Activated CD8-positive, alpha-beta memory T cell treated with anti-CD3 and anti-CD28 coated beads, Interleukin-2, amount 10 ng/mL, durations not matched to agents 7 days and 5 days (primary cell): ENCODE data around the gene SMIM1. TPM values are rescaled to one million over a fixed set of nuclear protein-coding genes. Genes with fewer than 3 reads are reported as not detected.
"Not testable (repeated sequence)": the region's sequence is repeated elsewhere in the genome, so short reads cannot be mapped to it uniquely, and the experiment has no call there.

Experiments used
- ATAC-seq: fragments of 150-1000 bp; cut with Tn5 transposase; one replicate; pipeline ENCODE4 v1.10.0; 2021; ENCODE audit warnings: moderate library complexity
- CTCF ChIA-PET: fragments of 350-600 bp; sonication (Branson Sonifier 250); formaldehyde crosslinking; loops from one replicate; lab custom pipeline; 2021; ENCODE audit warnings: antibody characterized with exemption; lab: Charles Lee
- DNase-seq: peaks from one replicate; pipeline ENCODE4 v3.0.0-alpha.2; 2020
- H3K27ac Mint-ChIP-seq: one replicate; pipeline ENCODE4 v1.8.0; 2021; ENCODE audit warnings: mild to moderate bottlenecking, mixed read lengths
- H3K27me3 Mint-ChIP-seq: one replicate; pipeline ENCODE4 v1.8.0; 2021; ENCODE audit warnings: mixed read lengths
- H3K36me3 Mint-ChIP-seq: one replicate; pipeline ENCODE4 v1.8.0; 2021; ENCODE audit warnings: mild to moderate bottlenecking, mixed read lengths
- H3K4me1 Mint-ChIP-seq: one replicate; pipeline ENCODE4 v1.8.0; 2021; ENCODE audit warnings: mixed read lengths
- H3K4me3 Mint-ChIP-seq: one replicate; pipeline ENCODE4 v1.8.0; 2021; ENCODE audit warnings: mild to moderate bottlenecking, moderate library complexity, mixed read lengths
- H3K9me3 Mint-ChIP-seq: one replicate; pipeline ENCODE4 v1.8.0; 2022; ENCODE audit warnings: low read depth, mixed read lengths
- total RNA-seq, 2 experiments: library from RNA; stranded (reverse); gene quantifications; one replicate each; pipeline ENCODE4 v1.2.3, GENCODE V29; 2021

Gene SMIM1
- not detected for total RNA-seq

- Mint-ChIP-seq H3K4me3 (peak within 1 kb of the TSS; percentile 45), H3K4me1 (peaks cover 2% of the 10 kb centered on the region), H3K27ac (no peak within 1 kb of the TSS), H3K27me3 (no peaks in the 10 kb centered on the region), H3K9me3 (no peaks in the 10 kb centered on the region), H3K36me3 (no peaks in the 10 kb centered on the region)
- CTCF ChIA-PET = interaction anchor here (1.0 to 3.9 kb wide), 2 partner anchors 23 to 30 kb away, joined by 3 to 25 read pairs; partner anchors contain the start of gene LRRC47
- no peak for DNase-seq
- ATAC-seq = no peak
Measured at GRCh38 chr1:3772715-3773571, at the start of gene SMIM1. Gene SMIM1 (plus strand): TSS chr1:3772749. CDS start chr1:3775374, 2,625 bp downstream.

GRCh38 chr1:3722846-3723245, 49.7 kb upstream of the SMIM1 start:
- Mint-ChIP-seq H3K4me1 (no peaks in the 10 kb centered on the region), H3K27me3 (no peaks in the 10 kb centered on the region), H3K9me3 (no peaks in the 10 kb centered on the region), H3K4me3 (no peak overlapping the region), H3K27ac (no peak overlapping the region), H3K36me3 (no peaks in the 10 kb centered on the region)
- ATAC-seq = no peak
- CTCF ChIA-PET = no interaction called here
- no peak for DNase-seq

DNA sequence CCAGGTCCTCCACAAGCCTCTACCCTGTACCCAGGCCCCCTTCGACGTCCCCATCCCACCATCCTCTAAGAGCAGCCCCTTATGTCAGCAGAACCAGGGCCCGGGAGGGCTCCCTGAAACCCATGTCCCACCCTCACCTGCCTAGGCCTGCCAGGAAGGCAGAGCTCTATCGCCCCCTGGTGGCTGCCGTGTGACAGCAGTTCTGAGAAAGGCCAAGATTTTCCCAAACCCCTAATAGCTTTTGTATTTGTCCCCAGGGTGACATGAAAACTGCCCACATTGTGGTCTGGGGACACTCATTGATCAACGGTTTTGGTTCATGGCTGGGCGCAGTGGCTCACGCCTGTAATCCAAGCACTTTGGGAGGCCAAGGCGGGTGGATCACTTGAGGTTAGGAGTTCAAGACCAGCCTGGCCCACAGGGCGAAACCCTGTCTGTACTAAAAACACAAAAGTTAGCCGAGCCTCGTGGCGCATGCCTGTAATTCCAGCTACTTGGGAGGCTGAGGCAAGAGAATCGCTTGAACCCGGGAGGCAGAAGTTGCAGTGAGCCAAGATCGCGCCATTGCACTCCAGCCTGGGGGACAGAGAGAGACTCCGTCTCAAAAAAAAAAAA, 48.0 kb upstream of the SMIM1 start:
- H3K27me3 Mint-ChIP-seq, H3K9me3 Mint-ChIP-seq, H3K4me3 Mint-ChIP-seq, H3K4me1 Mint-ChIP-seq, H3K36me3 Mint-ChIP-seq, H3K27ac Mint-ChIP-seq: not testable (repeated sequence)
- peak; percentile 78 for DNase-seq
- CTCF ChIA-PET = interaction anchor here (0.6 to 1.8 kb wide), 15 partner anchors 10 to 411 kb away, joined by 3 to 9 read pairs (median 3); no protein-coding TSS in a partner anchor
- ATAC-seq = peak; percentile 72

DNA sequence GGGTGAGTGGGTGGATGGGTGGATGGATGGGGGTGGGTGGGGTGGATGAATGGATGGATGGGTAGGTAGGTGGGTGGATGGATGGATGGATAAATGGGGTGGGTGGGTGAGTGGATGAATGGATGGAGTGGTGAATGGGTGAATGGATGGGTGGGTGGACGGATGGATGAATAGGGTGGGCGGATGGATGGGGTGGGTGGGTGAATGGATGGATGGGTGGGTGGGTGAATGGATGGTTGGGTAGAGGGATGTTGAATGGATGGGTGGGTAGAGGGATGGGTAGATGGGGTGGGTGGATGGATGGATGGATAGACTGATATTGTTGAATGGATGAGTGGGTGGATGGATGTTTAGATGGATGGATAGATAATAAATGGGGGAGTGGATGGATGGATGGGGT, 47.2 kb upstream of the SMIM1 start:
- Mint-ChIP-seq H3K27ac (no peak overlapping the region), H3K4me3 (no peak overlapping the region), H3K27me3 (no peaks in the 10 kb centered on the region), H3K9me3 (no peaks in the 10 kb centered on the region), H3K36me3 (no peaks in the 10 kb centered on the region), H3K4me1 (no peaks in the 10 kb centered on the region)
- DNase-seq = no peak
- CTCF ChIA-PET = interaction anchor here (1.2 to 1.8 kb wide), 4 partner anchors 11 to 272 kb away, joined by 3 to 9 read pairs (median 5); no protein-coding TSS in a partner anchor
- ATAC-seq = no peak

- peak; percentile 30 for ATAC-seq
Measured at GRCh38 chr1:3727042-3727824, 45.3 kb upstream of the SMIM1 start.

DNA sequence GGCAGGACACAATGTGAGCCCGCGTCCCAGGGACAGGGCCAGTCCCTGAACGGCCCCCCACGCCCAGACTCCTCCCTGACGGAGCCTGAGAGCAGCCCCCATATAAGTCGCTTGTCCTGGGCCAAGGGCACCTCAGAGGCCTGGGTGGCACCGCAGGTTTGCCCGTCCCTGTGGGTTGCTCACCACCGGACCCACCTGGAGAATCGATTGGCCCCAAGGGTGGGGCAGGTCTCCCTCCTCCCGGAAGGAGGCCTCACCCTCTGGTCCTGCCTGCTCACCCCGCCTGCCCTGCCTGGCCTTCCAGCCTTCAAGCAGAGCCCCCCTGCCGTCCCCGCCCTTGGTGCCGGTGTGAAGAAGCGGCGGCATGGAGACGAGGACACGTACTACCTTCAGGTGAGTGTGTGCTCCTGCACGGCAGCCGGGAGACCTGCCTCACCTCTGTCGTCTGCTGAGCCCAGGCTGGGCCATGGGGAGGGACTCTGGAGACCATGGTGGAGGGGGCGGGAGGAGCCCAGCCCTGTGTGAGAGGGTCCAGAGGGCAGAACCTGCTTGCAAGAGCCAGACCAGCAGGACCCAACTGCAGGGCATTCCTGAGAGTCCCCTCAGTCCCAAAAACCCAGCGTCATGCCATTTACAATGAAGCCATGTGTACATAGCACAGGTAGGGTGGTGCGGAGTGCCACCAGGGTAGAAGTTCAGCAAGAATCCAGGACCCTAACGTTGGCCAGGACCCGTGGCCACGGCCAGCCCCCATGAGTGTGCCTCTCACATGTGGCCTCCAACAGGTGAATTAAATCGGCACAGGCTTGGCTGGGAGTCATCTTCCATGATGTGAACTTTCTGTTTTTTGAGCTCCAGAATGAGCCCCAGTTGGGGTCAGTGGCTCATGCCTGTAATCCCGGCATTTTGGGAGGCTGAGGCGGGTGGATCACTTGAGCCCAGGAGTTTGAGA, 44.4 kb upstream of the SMIM1 start:
- Mint-ChIP-seq H3K36me3 (no peaks in the 10 kb centered on the region), H3K9me3 (no peaks in the 10 kb centered on the region), H3K4me3 (no peak overlapping the region), H3K27me3 (no peaks in the 10 kb centered on the region), H3K4me1 (no peaks in the 10 kb centered on the region), H3K27ac (no peak overlapping the region)
- CTCF ChIA-PET = interaction anchor here (0.9 to 1.0 kb wide), 3 partner anchors 17 to 162 kb away, joined by 3 read pairs; no protein-coding TSS in a partner anchor
- DNase-seq (no peak), ATAC-seq (no peak)

More at GRCh38 chr1:3727042-3727824, 45.3 kb upstream of the SMIM1 start:
- H3K36me3 Mint-ChIP-seq = no peaks in the 10 kb centered on the region
- H3K9me3 Mint-ChIP-seq = no peaks in the 10 kb centered on the region
- no peaks in the 10 kb centered on the region for H3K27me3 Mint-ChIP-seq
- H3K4me1 Mint-ChIP-seq = no peaks in the 10 kb centered on the region
- DNase-seq = no peak
- H3K4me3 Mint-ChIP-seq = no peak overlapping the region
- CTCF ChIA-PET = interaction anchor here (0.9 to 1.0 kb wide), 2 partner anchors 16 to 31 kb away, joined by 3 read pairs; no protein-coding TSS in a partner anchor
- no peak overlapping the region for H3K27ac Mint-ChIP-seq

GRCh38 chr1:3729594-3730542, 42.7 kb upstream of the SMIM1 start:
- Mint-ChIP-seq H3K27me3 (no peaks in the 10 kb centered on the region), H3K9me3 (no peaks in the 10 kb centered on the region), H3K4me3 (no peak overlapping the region), H3K36me3 (no peaks in the 10 kb centered on the region), H3K4me1 (no peaks in the 10 kb centered on the region), H3K27ac (no peak overlapping the region)
- CTCF ChIA-PET = no interaction called here
- DNase-seq (no peak), ATAC-seq (no peak)

- H3K4me3 Mint-ChIP-seq = no peak overlapping the region
- no peaks in the 10 kb centered on the region for H3K27me3 Mint-ChIP-seq
- ATAC-seq = no peak
- no peaks in the 10 kb centered on the region for H3K9me3 Mint-ChIP-seq
- H3K27ac Mint-ChIP-seq = no peak overlapping the region
- no peak for DNase-seq
- H3K36me3 Mint-ChIP-seq = no peaks in the 10 kb centered on the region
- no peaks in the 10 kb centered on the region for H3K4me1 Mint-ChIP-seq
- CTCF ChIA-PET = no interaction called here
Measured at GRCh38 chr1:3730543-3731247, 41.9 kb upstream of the SMIM1 start.

DNA sequence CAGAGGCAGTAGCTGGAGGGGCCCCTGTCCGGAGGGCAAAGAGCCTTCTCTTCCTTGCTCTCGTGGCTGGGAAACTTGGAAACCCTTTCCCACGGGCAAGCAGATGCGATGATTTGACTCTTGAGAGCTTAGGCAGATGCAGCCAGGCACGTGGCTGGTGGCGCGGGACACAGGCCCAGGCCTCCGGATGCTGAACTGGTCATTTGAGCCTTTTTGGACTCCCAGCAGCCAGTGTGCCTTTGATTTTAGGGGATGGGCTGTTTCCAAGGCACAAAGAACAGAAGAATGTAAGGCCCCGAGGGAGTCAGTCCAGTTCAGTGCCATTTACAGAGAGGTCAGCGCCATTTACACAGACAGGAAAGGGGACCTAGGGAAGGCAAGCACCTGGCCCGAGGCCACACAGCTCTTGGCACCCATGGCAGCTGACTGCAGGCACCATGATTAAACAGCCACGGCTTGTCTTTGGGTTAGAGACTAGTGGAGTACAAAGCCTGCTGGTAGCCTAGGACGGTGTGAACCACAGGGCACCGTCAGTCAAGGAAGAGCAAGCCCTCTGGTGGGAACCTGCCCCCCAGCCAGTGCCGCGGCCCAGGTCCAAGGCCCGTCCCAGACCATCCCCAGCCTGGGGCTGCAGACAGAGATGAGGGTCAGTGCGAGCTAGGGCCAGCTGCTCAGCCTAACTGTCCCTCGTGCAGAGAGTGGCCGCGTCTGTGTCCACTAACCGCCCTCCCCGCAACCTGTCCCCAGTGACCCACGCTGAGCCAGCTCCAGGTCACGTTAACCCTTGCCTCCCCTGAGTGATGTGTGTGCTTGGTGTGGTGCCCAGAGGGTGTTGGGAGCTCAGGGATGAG, 40.7 kb upstream of the SMIM1 start:
- Mint-ChIP-seq H3K36me3 (no peaks in the 10 kb centered on the region), H3K4me1 (no peaks in the 10 kb centered on the region), H3K4me3 (no peak overlapping the region), H3K27me3 (no peaks in the 10 kb centered on the region), H3K27ac (no peak overlapping the region), H3K9me3 (no peaks in the 10 kb centered on the region)
- ATAC-seq = no peak
- CTCF ChIA-PET = no interaction called here
- no peak for DNase-seq

DNA sequence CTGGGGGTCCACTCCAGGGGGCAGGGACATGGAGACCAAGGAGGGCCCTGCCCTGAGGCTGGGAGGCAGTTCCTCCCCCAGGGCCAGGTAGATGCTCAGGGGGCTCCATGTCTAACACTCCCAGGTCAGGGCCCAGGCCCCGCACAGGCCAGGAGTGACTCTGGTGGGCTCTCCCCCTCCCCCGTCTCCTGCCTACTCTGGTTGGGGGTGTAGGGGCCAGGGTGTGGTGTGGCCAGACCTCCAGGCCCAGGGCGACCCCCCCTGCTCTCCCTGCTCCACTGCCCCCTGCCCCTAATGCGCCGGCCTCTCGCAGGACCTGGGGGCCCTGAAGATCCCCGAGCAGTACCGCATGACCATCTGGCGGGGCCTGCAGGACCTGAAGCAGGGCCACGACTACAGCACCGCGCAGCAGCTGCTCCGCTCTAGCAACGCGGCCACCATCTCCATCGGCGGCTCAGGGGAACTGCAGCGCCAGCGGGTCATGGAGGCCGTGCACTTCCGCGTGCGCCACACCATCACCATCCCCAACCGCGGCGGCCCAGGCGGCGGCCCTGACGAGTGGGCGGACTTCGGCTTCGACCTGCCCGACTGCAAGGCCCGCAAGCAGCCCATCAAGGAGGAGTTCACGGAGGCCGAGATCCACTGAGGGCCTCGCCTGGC, 40.0 kb upstream of the SMIM1 start:
- CTCF ChIA-PET = no interaction called here
- Mint-ChIP-seq H3K4me1 (no peaks in the 10 kb centered on the region), H3K27ac (no peak overlapping the region), H3K27me3 (no peaks in the 10 kb centered on the region), H3K36me3 (no peaks in the 10 kb centered on the region), H3K9me3 (no peaks in the 10 kb centered on the region), H3K4me3 (no peak overlapping the region)
- ATAC-seq (no peak), DNase-seq (no peak)
